OCI-LY7 (cell line): Measurements from ENCODE around the gene C5orf52.

Experiments used
- EZH2phosphoT487 ChIP-seq: fragments of 200-600 bp; sonication (generic); IDR thresholded peaks from 2 replicates; pipeline ENCODE4 v1.6.1; 2018; ENCODE audit warnings: low read depth, borderline replicate concordance, mild to moderate bottlenecking, mixed run types, antibody characterized with exemption, low read length, moderate library complexity, mixed read lengths
- TF ChIP-seq, protein P1 (sequence below): fragments of 200-600 bp; sonication (generic); conservative IDR thresholded peaks from 2 replicates; pipeline ENCODE4 v1.5.1; 2014; ENCODE audit warnings: mild to moderate bottlenecking, antibody characterized with exemption, low read length, moderate library complexity, mixed read lengths

DNA sequence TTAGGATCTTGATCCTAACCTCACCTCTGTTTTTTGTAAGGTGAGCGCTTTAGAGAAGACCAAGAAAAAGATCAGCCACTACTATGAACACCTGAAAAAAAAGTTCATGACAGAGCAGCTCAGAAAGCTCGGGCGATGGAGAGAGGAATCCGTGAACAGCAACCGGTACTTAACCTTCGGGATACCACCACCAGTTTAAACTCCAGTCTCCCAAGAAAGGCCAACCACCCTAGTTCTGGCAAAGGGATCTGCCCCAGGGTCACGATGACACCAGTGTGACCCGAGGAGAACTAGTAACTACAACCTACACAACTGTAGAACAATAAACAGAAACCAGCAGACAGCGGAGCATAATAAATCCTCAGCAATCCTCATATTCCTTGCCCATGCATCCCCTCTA, 8.5 kb downstream of the C5orf52 start:
- TF ChIP-seq, protein P1, sequence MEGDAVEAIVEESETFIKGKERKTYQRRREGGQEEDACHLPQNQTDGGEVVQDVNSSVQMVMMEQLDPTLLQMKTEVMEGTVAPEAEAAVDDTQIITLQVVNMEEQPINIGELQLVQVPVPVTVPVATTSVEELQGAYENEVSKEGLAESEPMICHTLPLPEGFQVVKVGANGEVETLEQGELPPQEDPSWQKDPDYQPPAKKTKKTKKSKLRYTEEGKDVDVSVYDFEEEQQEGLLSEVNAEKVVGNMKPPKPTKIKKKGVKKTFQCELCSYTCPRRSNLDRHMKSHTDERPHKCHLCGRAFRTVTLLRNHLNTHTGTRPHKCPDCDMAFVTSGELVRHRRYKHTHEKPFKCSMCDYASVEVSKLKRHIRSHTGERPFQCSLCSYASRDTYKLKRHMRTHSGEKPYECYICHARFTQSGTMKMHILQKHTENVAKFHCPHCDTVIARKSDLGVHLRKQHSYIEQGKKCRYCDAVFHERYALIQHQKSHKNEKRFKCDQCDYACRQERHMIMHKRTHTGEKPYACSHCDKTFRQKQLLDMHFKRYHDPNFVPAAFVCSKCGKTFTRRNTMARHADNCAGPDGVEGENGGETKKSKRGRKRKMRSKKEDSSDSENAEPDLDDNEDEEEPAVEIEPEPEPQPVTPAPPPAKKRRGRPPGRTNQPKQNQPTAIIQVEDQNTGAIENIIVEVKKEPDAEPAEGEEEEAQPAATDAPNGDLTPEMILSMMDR, result no peak
- TF ChIP-seq EZH2phosphoT487, result no peak
